ENCODE measurements around the gene ACVR2B.

DNA sequence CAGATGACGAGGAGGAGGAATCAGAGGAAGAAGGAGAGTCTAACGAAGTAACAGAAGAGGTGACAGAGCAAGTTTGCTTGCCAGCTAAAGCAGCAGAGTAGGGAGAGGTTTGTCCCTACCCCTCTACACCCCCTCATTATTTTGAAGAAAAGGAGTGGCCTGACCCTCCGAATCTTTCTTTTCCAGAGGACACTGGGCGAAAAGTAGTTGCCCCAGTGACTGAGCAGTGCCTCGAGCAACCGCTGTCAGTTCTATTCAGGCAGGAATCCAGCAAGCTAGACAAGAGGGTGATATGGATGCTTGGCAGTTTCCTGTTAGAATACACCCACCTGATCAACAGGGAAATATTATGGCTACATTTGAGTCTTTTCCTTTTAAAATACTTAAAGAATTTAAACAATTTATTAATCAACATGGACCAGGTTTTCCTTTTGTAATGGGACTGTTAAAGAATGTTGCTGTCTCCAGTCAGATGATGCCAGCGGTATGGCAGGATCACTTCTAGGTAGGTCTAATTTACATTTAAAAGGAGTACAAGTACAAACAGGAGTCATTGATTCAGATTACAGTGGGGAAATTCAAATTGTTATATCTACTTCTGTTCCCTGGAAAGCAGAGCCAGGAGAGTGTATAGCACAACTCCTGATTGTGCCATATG, 31.9 kb upstream of the ACVR2B start:
- no peak for TF ChIP-seq EZH2 (IDR thresholded peaks at IDR 0.05; ENCODE audit: low read length, unreplicated experiment)
- TF ChIP-seq, protein P1, sequence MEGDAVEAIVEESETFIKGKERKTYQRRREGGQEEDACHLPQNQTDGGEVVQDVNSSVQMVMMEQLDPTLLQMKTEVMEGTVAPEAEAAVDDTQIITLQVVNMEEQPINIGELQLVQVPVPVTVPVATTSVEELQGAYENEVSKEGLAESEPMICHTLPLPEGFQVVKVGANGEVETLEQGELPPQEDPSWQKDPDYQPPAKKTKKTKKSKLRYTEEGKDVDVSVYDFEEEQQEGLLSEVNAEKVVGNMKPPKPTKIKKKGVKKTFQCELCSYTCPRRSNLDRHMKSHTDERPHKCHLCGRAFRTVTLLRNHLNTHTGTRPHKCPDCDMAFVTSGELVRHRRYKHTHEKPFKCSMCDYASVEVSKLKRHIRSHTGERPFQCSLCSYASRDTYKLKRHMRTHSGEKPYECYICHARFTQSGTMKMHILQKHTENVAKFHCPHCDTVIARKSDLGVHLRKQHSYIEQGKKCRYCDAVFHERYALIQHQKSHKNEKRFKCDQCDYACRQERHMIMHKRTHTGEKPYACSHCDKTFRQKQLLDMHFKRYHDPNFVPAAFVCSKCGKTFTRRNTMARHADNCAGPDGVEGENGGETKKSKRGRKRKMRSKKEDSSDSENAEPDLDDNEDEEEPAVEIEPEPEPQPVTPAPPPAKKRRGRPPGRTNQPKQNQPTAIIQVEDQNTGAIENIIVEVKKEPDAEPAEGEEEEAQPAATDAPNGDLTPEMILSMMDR (conservative IDR thresholded peaks at IDR 0.05; ENCODE audit: low read depth, low read length) = no peak

Measured in PC-3 (cell line).